Jurkat, Clone E6-1 (cell line): ENCODE measurements around the gene TNFSF8.

Experiments
- DNase-seq: peaks from one replicate; pipeline ENCODE4 v3.0.0-alpha.2; 2011; ENCODE audit warnings: low read depth, low spot score
- H3K4me3 ChIP-seq: 2 replicates; pipeline ENCODE4 v1.5.1; 2011; ENCODE audit warnings: mild to moderate bottlenecking, low read length, control low read depth, moderate library complexity

TNFSF8 gene

GRCh38 chr9:114853071-114853855, 77.1 kb downstream of the TNFSF8 start:
- H3K4me3 ChIP-seq, result no peak overlapping the region
- DNase-seq, result no peak

GRCh38 chr9:114852050-114852594, 78.3 kb downstream of the TNFSF8 start:
- DNase-seq, result no peak

GRCh38 chr9:114851306-114851705, 79.1 kb downstream of the TNFSF8 start:
- peak; percentile 88 for DNase-seq
- H3K4me3 ChIP-seq, result no peak overlapping the region; the same call in 1 of the 2 replicates

More at GRCh38 chr9:114852050-114852594, 78.3 kb downstream of the TNFSF8 start:
- no peak overlapping the region for H3K4me3 ChIP-seq
